Measurements from ENCODE around the gene EHMT1. TPM values are rescaled to one million over a fixed set of nuclear protein-coding genes. Genes with fewer than 3 reads are reported as not detected.

EHMT1 gene
- polyA plus RNA-seq, 6 donors from 2014 or later: 6.7 to 45.0 (median 31.5) TPM

DNA sequence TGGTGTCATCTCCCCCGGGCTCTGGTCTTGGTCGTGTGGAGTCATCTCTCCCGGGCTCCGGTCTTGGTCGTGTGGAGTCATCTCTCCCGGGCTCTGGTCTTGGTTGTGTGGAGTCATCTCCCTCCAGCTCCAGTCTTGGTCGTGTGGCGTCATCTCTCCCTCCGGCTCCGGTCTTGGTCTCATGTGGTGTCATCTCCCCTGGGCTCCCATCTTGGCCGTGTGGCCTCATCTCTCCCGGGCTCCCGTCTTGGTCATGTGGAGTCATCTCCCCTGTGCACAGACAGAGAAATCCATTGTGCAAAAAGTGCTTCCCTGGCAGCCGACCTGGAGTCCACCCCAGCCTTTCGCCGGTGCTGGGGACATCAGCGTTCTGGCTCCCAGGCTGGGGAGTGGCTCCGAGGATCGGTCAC is 167.7 kb downstream of the EHMT1 start:
- H3K27me3 Mint-ChIP-seq: no peaks in the 10 kb centered on the region
- peaks cover 0 to 2% (median 0%) of the 10 kb centered on the region in 7 donors for H3K9me3 Mint-ChIP-seq
- H3K36me3 Mint-ChIP-seq: peaks cover 22 to 32% of the 10 kb centered on the region in 2 donors
- peaks cover 2 to 20% (median 4%) of the 10 kb centered on the region in 3 donors for H3K4me1 Mint-ChIP-seq
- H3K4me3 Mint-ChIP-seq: no peak overlapping the region
- DNase-seq: no peak
- peak overlapping the region in 2 of 6 donors; percentile 34 to 79 for H3K27ac Mint-ChIP-seq
- no peak for ATAC-seq (ENCODE audit: low read depth in 2 of 2)

DNA sequence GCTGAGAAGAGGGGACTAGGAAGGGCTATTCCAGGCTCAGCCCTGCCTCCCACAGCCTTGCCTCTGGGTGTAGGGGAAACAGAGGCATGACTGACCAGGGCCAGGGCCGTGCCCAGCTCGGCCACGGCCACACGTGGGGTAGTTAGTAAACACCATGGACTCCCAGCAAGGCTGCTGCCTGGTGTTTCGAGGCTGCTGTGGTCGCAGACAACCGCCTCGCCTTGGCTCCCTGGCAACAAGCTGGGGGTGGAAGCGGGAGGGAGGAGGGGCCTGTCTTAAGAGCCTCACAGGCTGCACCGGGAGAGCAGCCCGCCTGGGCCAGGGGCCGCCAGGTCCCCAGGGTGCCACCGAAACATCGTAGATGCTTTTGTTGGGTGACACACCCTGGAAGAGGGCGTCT is 168.6 kb downstream of the EHMT1 start:
- Mint-ChIP-seq H3K9me3 (peaks cover 0 to 2% (median 0%) of the 10 kb centered on the region in 7 donors), H3K27me3 (no peaks in the 10 kb centered on the region), H3K4me3 (no peak overlapping the region), H3K4me1 (peaks cover 2 to 20% (median 4%) of the 10 kb centered on the region in 3 donors), H3K36me3 (peaks cover 21 to 32% of the 10 kb centered on the region in 2 donors), H3K27ac (peak overlapping the region in 2 of 6 donors; percentile 79 to 82)
- DNase-seq (no peak), ATAC-seq (ENCODE audit: low read depth in 2 of 2) (no peak)

DNA sequence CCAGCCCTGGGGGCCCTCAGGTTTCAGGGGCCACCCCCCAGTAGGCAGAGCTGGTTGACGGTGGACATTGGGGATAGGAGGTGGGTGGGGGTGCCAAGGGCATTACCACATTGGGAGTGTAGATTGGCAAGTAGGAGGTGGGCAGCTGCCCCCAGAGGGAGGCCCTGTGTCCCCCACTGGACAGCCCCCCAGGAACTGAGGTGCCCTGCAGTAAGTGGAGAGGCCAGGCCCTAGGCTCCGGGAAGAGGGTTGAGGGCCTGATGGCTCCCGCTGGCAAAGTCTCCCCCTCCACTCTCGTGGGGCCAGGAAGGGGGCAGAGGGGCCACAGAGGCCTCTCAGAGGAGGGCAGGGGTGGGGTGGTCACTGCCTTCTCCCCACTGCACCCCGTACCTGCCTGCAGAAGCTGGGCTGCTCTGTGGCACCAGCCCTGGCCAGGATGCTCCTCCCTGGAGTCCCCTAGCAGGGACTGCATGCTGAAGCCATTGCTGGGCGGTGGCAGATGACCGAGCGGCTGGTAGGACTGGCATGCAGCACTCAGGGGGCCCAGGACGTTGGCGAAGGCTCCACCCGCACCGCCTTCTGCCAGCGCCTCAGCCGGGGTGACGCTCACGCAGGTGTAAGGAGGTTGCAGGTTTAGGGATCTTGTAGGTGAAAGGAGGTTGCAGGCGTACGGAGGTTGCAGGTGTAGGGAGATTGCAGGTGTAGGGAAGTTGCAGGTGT is 169.1 kb downstream of the EHMT1 start:
- Mint-ChIP-seq H3K36me3 (peaks cover 19 to 32% of the 10 kb centered on the region in 2 donors), H3K27me3 (no peaks in the 10 kb centered on the region), H3K4me3 (no peak overlapping the region), H3K27ac (peak overlapping the region in 3 of 6 donors; percentile 82 to 93 (median 82)), H3K9me3 (peaks cover 0 to 2% (median 0%) of the 10 kb centered on the region in 7 donors), H3K4me1 (peaks cover 1 to 16% (median 2%) of the 10 kb centered on the region in 3 donors)
- ATAC-seq (ENCODE audit: low read depth in 2 of 2) (no peak), DNase-seq (no peak)

DNA sequence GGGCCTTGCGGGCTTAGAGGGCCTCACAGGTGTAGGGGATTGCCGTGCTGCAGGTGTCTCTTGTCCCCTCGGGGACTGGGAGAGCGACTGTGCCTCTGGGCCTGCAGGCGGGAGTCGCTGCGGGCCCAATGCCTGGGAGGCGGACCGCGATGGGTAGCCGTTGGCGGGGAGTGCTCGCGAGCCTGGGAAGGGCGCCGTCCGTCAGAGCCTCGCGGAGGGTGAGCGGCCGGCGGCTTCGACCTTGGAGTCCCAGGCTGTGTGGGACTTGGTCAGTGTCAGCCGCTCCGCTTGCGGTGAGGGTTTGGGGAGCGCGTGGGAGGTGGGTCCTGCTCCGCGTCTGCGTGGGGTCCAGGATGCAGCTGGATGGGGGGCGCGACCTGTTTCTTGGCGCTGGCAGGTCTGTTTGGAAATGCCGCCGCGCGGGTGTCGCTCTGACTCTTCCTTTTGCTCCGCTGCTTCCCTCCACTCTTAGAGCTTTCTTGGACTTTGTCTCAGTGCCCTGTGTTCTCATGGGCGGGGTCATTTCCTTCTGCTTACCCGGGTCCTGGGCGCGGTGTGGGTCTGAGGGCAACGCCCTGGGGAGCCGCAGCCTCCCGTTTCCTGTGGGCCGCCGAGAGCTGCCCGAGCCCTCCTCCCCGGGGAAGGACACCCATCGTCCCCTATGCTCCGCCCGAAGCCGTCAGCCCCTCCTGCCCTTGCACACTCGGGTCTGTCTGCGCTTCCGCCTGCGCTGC is 169.9 kb downstream of the EHMT1 start:
- no peak for ATAC-seq (ENCODE audit: low read depth in 2 of 2)
- H3K36me3 Mint-ChIP-seq: peaks cover 21 to 39% of the 10 kb centered on the region in 2 donors
- no peak for DNase-seq
- H3K4me1 Mint-ChIP-seq: peaks cover 0 to 13% (median 2%) of the 10 kb centered on the region in 3 donors
- no peak overlapping the region for H3K4me3 Mint-ChIP-seq
- H3K27me3 Mint-ChIP-seq: no peaks in the 10 kb centered on the region
- H3K9me3 Mint-ChIP-seq: peaks cover 0 to 2% (median 0%) of the 10 kb centered on the region in 7 donors
- H3K27ac Mint-ChIP-seq: peak overlapping the region in 3 of 6 donors; percentile 53 to 93 (median 82)

DNA sequence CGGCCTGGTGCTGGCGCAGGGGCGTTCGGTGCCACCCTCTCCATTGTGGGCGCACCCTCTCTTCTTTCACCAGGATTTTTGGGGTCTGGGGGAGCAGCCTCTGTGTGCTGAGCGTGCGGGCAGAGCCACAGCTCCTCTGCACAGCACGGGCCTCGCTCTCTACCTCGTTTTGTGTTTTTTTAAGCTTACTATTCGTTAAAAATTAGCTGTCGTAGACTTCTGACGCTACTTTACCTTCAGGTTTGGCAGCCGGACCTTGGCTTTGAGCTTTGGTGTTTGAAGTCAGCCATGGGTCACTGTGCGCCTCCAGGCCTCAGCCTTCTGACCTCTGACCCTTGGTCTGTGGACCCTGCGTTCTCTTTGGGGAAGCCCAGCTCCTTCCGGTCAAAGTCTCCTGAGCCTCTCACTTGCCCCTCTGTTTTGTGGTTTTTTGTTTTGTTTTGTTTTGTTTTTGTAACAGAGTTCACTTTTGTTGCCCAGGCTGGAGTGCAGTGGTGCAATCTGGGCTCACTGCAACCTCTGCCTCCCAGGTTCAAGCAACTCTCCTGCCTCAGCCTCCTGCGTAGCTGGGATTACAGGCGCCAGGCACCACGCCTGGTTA is 170.6 kb downstream of the EHMT1 start:
- Mint-ChIP-seq H3K27me3 (no peaks in the 10 kb centered on the region), H3K9me3 (peaks cover 0 to 2% (median 0%) of the 10 kb centered on the region in 7 donors), H3K27ac (peak overlapping the region in 4 of 6 donors; percentile 53 to 81 (median 58)), H3K4me1 (peaks cover 0 to 13% (median 2%) of the 10 kb centered on the region in 3 donors), H3K36me3 (peaks cover 22 to 37% of the 10 kb centered on the region in 2 donors), H3K4me3 (no peak overlapping the region)
- no peak for ATAC-seq (ENCODE audit: low read depth in 2 of 2)
- no peak for DNase-seq

DNA sequence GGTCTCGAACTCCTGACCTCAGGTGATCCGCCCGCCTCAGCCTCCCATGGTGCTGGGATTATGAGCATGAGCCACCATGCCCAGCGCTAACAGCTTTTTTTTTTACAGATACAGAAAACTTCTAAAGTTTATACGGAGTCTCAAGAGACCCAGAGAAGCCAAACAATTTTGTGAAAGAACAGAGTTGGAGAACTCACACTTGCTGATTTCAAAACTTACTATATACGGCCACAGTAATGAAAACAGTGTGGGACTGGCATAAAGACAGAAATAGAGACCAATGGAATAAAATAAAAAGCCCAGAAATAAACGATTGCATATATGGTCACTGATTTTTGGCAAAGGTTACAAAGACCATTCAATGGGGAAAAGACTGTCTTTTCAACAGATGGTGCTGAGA is 173.1 kb downstream of the EHMT1 start:
- peaks cover 0 to 2% (median 0%) of the 10 kb centered on the region in 7 donors for H3K9me3 Mint-ChIP-seq
- H3K4me1 Mint-ChIP-seq: peaks cover 0 to 4% (median 2%) of the 10 kb centered on the region in 3 donors
- no peak overlapping the region for H3K4me3 Mint-ChIP-seq
- DNase-seq (no peak), ATAC-seq (ENCODE audit: low read depth in 2 of 2) (no peak)
- no peaks in the 10 kb centered on the region for H3K27me3 Mint-ChIP-seq
- peaks cover 34 to 51% of the 10 kb centered on the region in 2 donors for H3K36me3 Mint-ChIP-seq
- peak overlapping the region in 2 of 6 donors; percentile 6 to 64 for H3K27ac Mint-ChIP-seq

DNA sequence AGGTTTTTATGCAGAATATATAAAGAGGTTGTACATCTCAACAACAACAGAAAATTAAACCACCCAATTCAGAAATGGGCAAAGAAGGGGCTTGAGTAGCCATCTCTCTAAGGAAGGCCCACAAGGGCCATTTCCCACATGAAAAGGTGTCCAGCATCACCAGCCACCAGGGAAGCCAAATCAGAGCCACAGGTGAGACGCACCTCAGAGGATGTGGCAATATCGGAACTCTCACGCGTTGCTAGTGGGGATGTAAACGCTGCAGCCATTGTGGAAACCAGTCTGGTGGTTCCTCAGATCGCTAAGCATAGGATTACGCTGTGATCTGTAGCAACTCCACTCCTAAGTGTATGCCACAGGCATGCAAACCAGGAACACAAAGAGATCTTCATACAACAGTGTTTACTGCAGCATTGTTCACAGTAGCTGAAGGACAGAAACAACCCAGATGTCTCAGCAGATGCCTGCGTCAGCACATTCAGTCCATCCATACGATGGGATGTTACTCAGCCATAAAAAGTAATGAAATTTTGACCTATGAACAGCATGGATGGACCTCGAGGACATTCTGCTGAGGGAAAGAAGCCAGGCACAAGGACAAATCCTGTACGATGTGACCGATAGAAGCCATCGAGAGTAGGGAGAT is 174.5 kb downstream of the EHMT1 start:
- Mint-ChIP-seq H3K27me3 (no peaks in the 10 kb centered on the region), H3K4me1 (peaks cover 0 to 1% (median 0%) of the 10 kb centered on the region in 3 donors), H3K36me3 (peaks cover 44 to 54% of the 10 kb centered on the region in 2 donors), H3K9me3 (peaks cover 0 to 2% (median 0%) of the 10 kb centered on the region in 7 donors), H3K4me3 (no peak overlapping the region), H3K27ac (peak overlapping the region in 5 of 6 donors; percentile 27 to 88 (median 50))
- ATAC-seq (ENCODE audit: low read depth in 2 of 2) (no peak), DNase-seq (no peak)

DNA sequence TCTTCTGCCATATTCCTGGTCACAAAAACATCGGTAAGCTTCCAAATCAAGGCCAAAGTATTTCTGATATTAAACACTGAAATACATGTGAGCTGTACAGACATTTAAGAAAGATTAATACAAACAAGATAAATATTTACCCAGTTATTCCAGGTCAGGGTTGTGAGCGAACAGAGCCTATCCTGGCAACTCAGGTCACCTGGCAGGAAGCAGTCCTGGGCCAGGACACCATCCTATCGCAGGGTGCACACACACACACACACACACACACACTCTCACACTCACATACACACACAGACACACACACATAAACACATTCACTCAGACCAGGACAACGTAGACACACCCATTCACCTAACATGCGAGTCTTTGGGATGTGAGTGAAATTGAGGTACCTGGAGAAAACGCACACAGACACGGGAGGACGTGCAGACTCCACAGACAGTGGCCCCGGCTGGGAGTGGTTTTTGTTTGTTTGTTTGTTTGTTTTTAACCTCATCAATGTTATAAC is 176.4 kb downstream of the EHMT1 start:
- peaks cover 6 to 12% (median 10%) of the 10 kb centered on the region in 3 donors for H3K4me1 Mint-ChIP-seq
- no peaks in the 10 kb centered on the region for H3K27me3 Mint-ChIP-seq
- ATAC-seq (ENCODE audit: low read depth in 2 of 2): no peak
- peak overlapping the region in 4 of 6 donors; percentile 19 to 89 (median 61) for H3K27ac Mint-ChIP-seq
- H3K4me3 Mint-ChIP-seq: no peak overlapping the region
- peaks cover 44 to 68% of the 10 kb centered on the region in 2 donors for H3K36me3 Mint-ChIP-seq
- H3K9me3 Mint-ChIP-seq: no peaks in the 10 kb centered on the region
- no peak for DNase-seq

DNA sequence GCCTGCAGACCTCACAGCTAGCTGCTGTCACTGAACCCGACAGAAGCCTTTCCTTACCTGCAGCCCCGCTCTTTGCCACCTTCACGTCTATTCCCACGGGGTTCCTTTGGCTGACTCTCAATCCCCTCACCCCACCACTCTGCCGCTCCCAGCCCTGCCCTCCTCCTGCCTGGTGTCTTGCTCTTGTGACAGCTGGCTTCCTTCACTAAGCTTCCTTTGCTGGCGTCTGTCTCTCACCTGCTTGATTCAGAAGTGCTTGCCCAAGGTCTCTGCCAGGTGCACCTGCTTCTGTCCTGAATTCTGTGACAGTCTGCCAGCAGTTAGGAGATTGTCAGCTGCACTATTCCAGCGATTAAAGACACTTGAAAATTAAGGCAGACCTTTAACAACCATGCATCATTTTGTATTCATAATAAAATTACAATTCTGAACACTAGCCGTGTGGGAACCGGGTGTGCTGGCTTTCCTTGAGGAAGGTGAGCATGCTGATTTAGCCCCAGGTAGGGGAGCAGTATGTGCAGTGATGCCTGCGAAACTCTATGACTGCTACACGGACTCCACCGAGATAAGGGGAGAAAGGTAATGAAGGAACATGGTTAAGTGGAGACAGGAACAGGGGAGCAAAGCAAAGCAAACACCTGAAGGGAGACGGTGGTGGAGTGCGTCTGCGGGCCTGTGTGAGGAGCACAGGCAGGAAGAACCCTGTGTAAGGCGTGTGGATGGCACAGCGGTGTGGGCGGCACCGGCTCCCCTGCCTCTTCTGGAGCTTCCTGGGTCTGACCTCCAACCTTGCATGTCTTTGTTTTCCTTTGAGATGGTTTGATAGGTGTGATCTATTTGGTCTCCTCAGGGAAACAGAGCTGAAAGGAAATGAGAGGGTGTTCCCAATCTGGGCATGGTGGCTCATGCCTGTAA is 178.7 kb downstream of the EHMT1 start:
- H3K4me3 Mint-ChIP-seq: no peak overlapping the region
- no peak for ATAC-seq (ENCODE audit: low read depth in 2 of 2)
- H3K9me3 Mint-ChIP-seq: no peaks in the 10 kb centered on the region
- no peaks in the 10 kb centered on the region for H3K27me3 Mint-ChIP-seq
- H3K36me3 Mint-ChIP-seq: peaks cover 39 to 67% of the 10 kb centered on the region in 2 donors
- peak overlapping the region in 5 of 6 donors; percentile 16 to 85 (median 71) for H3K27ac Mint-ChIP-seq
- peaks cover 12% of the 10 kb centered on the region in 3 donors for H3K4me1 Mint-ChIP-seq
- no peak for DNase-seq

DNA sequence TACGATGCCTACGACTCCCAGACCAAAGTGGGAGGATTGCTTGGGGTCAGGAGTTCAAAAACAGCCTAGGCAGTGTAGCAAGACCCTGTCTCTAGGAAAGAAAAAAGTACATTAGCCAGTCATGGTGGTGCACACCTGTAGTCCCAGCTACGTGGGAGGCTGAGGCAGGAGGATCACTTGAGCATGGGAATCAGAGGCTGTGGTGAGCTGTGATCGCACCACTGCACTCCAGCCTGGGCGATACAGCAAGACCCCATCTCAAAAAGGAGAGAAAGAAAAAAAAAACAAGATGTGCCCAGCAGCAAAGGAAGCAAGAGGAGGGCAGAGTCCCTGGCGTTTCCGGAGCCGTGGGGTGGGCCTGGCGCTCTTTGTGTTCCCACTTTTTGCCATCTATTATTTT is 179.3 kb downstream of the EHMT1 start:
- Mint-ChIP-seq H3K4me1 (peaks cover 12% of the 10 kb centered on the region in 3 donors), H3K9me3 (no peaks in the 10 kb centered on the region), H3K27ac (peak overlapping the region in 2 of 6 donors; percentile 42 to 70), H3K27me3 (no peaks in the 10 kb centered on the region), H3K4me3 (no peak overlapping the region), H3K36me3 (peaks cover 34 to 72% of the 10 kb centered on the region in 2 donors)
- ATAC-seq (ENCODE audit: low read depth in 2 of 2) (no peak), DNase-seq (no peak)

DNA sequence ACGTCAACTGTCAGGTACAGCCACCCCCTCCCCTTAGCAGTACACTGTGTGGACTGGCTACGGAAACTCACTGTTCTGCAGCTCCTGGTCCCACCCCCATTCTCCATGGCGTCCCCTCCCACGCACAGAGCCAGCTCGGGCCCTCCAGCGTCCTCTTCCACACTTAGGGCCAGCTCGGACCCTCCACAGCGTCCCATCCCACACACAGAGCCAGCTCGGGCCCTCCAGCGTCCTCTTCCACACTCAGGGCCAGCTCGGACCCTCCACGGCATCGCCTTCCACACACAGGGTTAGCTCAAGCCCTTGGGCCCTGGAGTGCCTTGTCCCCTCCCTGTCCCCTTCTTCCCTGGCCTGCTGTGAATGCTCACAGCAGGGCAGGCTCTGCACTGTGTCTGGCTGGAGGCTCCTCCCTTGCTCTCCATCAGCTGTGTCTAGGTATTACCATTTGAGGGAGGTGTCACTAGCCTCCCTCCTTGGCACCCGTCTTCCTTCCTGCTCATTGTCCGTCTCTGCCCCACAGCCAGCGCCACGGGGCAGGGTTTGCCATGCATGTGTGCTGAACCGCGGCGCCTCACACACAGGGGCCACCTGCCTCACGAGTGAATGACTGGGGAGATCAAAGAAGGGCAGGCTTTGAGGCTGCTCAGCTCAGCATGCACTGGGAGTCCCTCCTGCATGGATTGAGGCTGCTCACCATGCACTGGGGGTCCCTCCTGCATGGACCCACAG is 180.3 kb downstream of the EHMT1 start:
- Mint-ChIP-seq H3K27ac (peak overlapping the region in 3 of 6 donors; percentile 61 to 82 (median 65)), H3K36me3 (peaks cover 32 to 64% of the 10 kb centered on the region in 2 donors), H3K4me3 (no peak overlapping the region), H3K9me3 (no peaks in the 10 kb centered on the region), H3K27me3 (no peaks in the 10 kb centered on the region), H3K4me1 (peaks cover 12 to 16% (median 12%) of the 10 kb centered on the region in 3 donors)
- ATAC-seq (ENCODE audit: low read depth in 2 of 2) (no peak), DNase-seq (no peak)

Measured in naive B cell (primary cell).